ENCODE data around the gene RARB. TPM values are rescaled to one million over a fixed set of nuclear protein-coding genes. Genes with fewer than 3 reads are reported as not detected.
A peak's percentile ranks its signal among the peaks of the same experiment; 100 is the strongest.

Gene RARB
- polyA plus RNA-seq, 1 donor from 2014 or later: 0.21 TPM

GRCh38 chr3:25485673-25486072, 57.6 kb downstream of the RARB start:
- H3K9me3 Mint-ChIP-seq: no peaks in the 10 kb centered on the region
- no peaks in the 10 kb centered on the region for H3K36me3 Mint-ChIP-seq
- H3K4me1 Mint-ChIP-seq: no peaks in the 10 kb centered on the region
- no peak overlapping the region for H3K27ac Mint-ChIP-seq
- H3K4me3 Mint-ChIP-seq: no peak overlapping the region
- H3K27me3 Mint-ChIP-seq: no peaks in the 10 kb centered on the region

- Mint-ChIP-seq H3K27me3 (no peaks in the 10 kb centered on the region), H3K9me3 (peaks cover 0 to 2% (median under 1%) of the 10 kb centered on the region in 3 donors), H3K36me3 (no peaks in the 10 kb centered on the region), H3K27ac (no peak overlapping the region), H3K4me3 (no peak overlapping the region), H3K4me1 (no peaks in the 10 kb centered on the region)
These were observed 58.9 kb downstream of the RARB start for GRCh38 chr3:25486932-25487331.

- H3K27ac Mint-ChIP-seq: no peak overlapping the region
- H3K9me3 Mint-ChIP-seq: peaks cover 5 to 22% (median 7%) of the 10 kb centered on the region in 3 donors
- H3K27me3 Mint-ChIP-seq: no peaks in the 10 kb centered on the region
- no peak overlapping the region for H3K4me3 Mint-ChIP-seq
- H3K4me1 Mint-ChIP-seq: no peaks in the 10 kb centered on the region
- H3K36me3 Mint-ChIP-seq: no peaks in the 10 kb centered on the region
These were observed 62.0 kb downstream of the RARB start for GRCh38 chr3:25489858-25490593.

- Mint-ChIP-seq H3K9me3 (peaks cover 7 to 32% (median 15%) of the 10 kb centered on the region in 3 donors), H3K27me3 (no peaks in the 10 kb centered on the region), H3K4me3 (no peak overlapping the region), H3K27ac (no peak overlapping the region), H3K36me3 (no peaks in the 10 kb centered on the region), H3K4me1 (no peaks in the 10 kb centered on the region)
These were observed 65.2 kb downstream of the RARB start for GRCh38 chr3:25493246-25493645.

- Mint-ChIP-seq H3K4me1 (no peaks in the 10 kb centered on the region), H3K4me3 (no peak overlapping the region), H3K36me3 (no peaks in the 10 kb centered on the region), H3K9me3 (peaks cover 7 to 32% (median 18%) of the 10 kb centered on the region in 3 donors), H3K27me3 (no peaks in the 10 kb centered on the region), H3K27ac (no peak overlapping the region)
These were observed 65.7 kb downstream of the RARB start for GRCh38 chr3:25493786-25494185.

- H3K9me3 Mint-ChIP-seq: peaks cover 7 to 32% (median 18%) of the 10 kb centered on the region in 3 donors
- no peak overlapping the region for H3K27ac Mint-ChIP-seq
- no peak overlapping the region for H3K4me3 Mint-ChIP-seq
- H3K27me3 Mint-ChIP-seq: no peaks in the 10 kb centered on the region
- H3K36me3 Mint-ChIP-seq: no peaks in the 10 kb centered on the region
- H3K4me1 Mint-ChIP-seq: no peaks in the 10 kb centered on the region
These were observed 67.2 kb downstream of the RARB start for GRCh38 chr3:25495304-25495703.

- Mint-ChIP-seq H3K27me3 (no peaks in the 10 kb centered on the region), H3K4me3 (no peak overlapping the region), H3K27ac (no peak overlapping the region), H3K36me3 (no peaks in the 10 kb centered on the region), H3K9me3 (peaks cover 7 to 32% (median 18%) of the 10 kb centered on the region in 3 donors), H3K4me1 (no peaks in the 10 kb centered on the region)
These were observed 67.7 kb downstream of the RARB start for GRCh38 chr3:25495726-25496253.

GRCh38 chr3:25497096-25497495, 69.0 kb downstream of the RARB start:
- Mint-ChIP-seq H3K36me3 (no peaks in the 10 kb centered on the region), H3K27me3 (no peaks in the 10 kb centered on the region), H3K27ac (no peak overlapping the region), H3K9me3 (peaks cover 5 to 30% (median 18%) of the 10 kb centered on the region in 3 donors), H3K4me1 (no peaks in the 10 kb centered on the region), H3K4me3 (no peak overlapping the region)

GRCh38 chr3:25500706-25501210, 72.7 kb downstream of the RARB start:
- Mint-ChIP-seq H3K9me3 (peaks cover 0 to 8% (median 5%) of the 10 kb centered on the region in 3 donors), H3K27ac (no peak overlapping the region), H3K27me3 (peaks cover 3% of the 10 kb centered on the region), H3K4me3 (no peak overlapping the region), H3K36me3 (no peaks in the 10 kb centered on the region), H3K4me1 (no peaks in the 10 kb centered on the region)

- no peak overlapping the region for H3K27ac Mint-ChIP-seq
- no peaks in the 10 kb centered on the region for H3K4me1 Mint-ChIP-seq
- peaks cover 0 to 7% (median 2%) of the 10 kb centered on the region in 3 donors for H3K9me3 Mint-ChIP-seq
- no peaks in the 10 kb centered on the region for H3K36me3 Mint-ChIP-seq
- no peak overlapping the region for H3K4me3 Mint-ChIP-seq
- H3K27me3 Mint-ChIP-seq: peaks cover 3% of the 10 kb centered on the region
These were observed 74.2 kb downstream of the RARB start for GRCh38 chr3:25502233-25502632.

GRCh38 chr3:25503898-25504301, 75.8 kb downstream of the RARB start:
- no peaks in the 10 kb centered on the region for H3K4me1 Mint-ChIP-seq
- H3K27me3 Mint-ChIP-seq: peaks cover 3% of the 10 kb centered on the region
- H3K27ac Mint-ChIP-seq: no peak overlapping the region
- no peaks in the 10 kb centered on the region for H3K36me3 Mint-ChIP-seq
- H3K9me3 Mint-ChIP-seq: peaks cover 0 to 2% (median 1%) of the 10 kb centered on the region in 3 donors
- no peak overlapping the region for H3K4me3 Mint-ChIP-seq

GRCh38 chr3:25505581-25505980, 77.5 kb downstream of the RARB start:
- Mint-ChIP-seq H3K36me3 (no peaks in the 10 kb centered on the region), H3K27ac (no peak overlapping the region), H3K4me1 (no peaks in the 10 kb centered on the region), H3K27me3 (peaks cover 5% of the 10 kb centered on the region), H3K4me3 (no peak overlapping the region), H3K9me3 (peaks cover 0 to 2% (median 1%) of the 10 kb centered on the region in 3 donors)

GRCh38 chr3:25507811-25508210, 79.7 kb downstream of the RARB start:
- H3K27ac Mint-ChIP-seq: no peak overlapping the region
- peaks cover 0 to 2% (median 1%) of the 10 kb centered on the region in 3 donors for H3K9me3 Mint-ChIP-seq
- H3K4me1 Mint-ChIP-seq: no peaks in the 10 kb centered on the region
- no peak overlapping the region for H3K4me3 Mint-ChIP-seq
- no peaks in the 10 kb centered on the region for H3K36me3 Mint-ChIP-seq
- H3K27me3 Mint-ChIP-seq: peaks cover 5% of the 10 kb centered on the region

GRCh38 chr3:25508433-25508832, 80.4 kb downstream of the RARB start:
- Mint-ChIP-seq H3K4me3 (no peak overlapping the region), H3K36me3 (no peaks in the 10 kb centered on the region), H3K9me3 (peaks cover 0 to 2% (median 1%) of the 10 kb centered on the region in 3 donors)

GRCh38 chr3:25508901-25509300, 80.8 kb downstream of the RARB start:
- Mint-ChIP-seq H3K27me3 (peaks cover 5% of the 10 kb centered on the region), H3K9me3 (peaks cover 0 to 2% (median 1%) of the 10 kb centered on the region in 3 donors), H3K36me3 (no peaks in the 10 kb centered on the region), H3K4me1 (no peaks in the 10 kb centered on the region), H3K4me3 (no peak overlapping the region), H3K27ac (no peak overlapping the region)

More at GRCh38 chr3:25508433-25508832, 80.4 kb downstream of the RARB start:
- Mint-ChIP-seq H3K27ac (peak overlapping the region in 1 of 3 donors; percentile 35), H3K27me3 (peaks cover 5% of the 10 kb centered on the region), H3K4me1 (no peaks in the 10 kb centered on the region)

- Mint-ChIP-seq H3K36me3 (no peaks in the 10 kb centered on the region), H3K27me3 (peaks cover 3% of the 10 kb centered on the region), H3K9me3 (peaks cover 0 to 5% (median 2%) of the 10 kb centered on the region in 3 donors), H3K4me1 (no peaks in the 10 kb centered on the region), H3K4me3 (no peak overlapping the region), H3K27ac (no peak overlapping the region)
These were observed 82.7 kb downstream of the RARB start for GRCh38 chr3:25510797-25511196.

Data from IgD-negative memory B cell (primary cell).